ENCODE results near the gene RREB1. TPM values are rescaled to one million over a fixed set of nuclear protein-coding genes. Genes with fewer than 3 reads are reported as not detected.

RREB1 gene, protein sequence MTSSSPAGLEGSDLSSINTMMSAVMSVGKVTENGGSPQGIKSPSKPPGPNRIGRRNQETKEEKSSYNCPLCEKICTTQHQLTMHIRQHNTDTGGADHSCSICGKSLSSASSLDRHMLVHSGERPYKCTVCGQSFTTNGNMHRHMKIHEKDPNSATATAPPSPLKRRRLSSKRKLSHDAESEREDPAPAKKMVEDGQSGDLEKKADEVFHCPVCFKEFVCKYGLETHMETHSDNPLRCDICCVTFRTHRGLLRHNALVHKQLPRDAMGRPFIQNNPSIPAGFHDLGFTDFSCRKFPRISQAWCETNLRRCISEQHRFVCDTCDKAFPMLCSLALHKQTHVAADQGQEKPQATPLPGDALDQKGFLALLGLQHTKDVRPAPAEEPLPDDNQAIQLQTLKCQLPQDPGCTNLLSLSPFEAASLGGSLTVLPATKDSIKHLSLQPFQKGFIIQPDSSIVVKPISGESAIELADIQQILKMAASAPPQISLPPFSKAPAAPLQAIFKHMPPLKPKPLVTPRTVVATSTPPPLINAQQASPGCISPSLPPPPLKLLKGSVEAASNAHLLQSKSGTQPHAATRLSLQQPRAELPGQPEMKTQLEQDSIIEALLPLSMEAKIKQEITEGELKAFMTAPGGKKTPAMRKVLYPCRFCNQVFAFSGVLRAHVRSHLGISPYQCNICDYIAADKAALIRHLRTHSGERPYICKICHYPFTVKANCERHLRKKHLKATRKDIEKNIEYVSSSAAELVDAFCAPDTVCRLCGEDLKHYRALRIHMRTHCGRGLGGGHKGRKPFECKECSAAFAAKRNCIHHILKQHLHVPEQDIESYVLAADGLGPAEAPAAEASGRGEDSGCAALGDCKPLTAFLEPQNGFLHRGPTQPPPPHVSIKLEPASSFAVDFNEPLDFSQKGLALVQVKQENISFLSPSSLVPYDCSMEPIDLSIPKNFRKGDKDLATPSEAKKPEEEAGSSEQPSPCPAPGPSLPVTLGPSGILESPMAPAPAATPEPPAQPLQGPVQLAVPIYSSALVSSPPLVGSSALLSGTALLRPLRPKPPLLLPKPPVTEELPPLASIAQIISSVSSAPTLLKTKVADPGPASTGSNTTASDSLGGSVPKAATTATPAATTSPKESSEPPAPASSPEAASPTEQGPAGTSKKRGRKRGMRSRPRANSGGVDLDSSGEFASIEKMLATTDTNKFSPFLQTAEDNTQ (N-terminal part only)
- 10 to 100 TPM; 16.0 to 16.4 TPM for total RNA-seq

DNA sequence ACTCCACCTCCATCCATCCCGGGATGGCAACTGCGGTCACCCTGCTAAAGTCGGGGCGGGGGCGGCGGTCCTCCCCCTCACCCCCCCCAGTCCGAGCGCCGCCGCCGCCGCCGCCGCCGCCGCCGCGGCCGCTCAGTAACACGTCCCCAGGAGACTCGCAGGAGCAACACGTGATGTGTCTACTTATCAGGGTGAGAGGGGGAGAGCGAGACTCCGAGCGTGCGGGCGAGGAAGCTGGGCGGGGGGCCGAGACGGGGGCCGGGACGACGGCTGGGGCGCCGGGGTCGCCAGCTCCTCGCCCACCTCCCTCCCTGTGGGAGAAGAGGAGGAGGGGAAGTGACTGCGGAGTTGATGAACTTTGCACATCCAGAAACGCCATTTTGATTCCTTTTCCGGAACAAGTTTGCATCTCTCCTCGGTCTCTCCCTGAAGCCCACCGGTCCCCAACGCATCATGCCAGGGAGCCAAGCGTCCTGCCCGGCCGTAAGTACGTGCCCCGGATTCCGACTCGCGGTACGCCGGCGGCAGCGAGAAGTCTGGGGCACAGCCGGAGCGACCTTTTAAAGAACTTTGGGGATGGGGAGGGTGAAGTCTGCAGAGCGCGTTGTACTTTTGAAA, at the start of gene RREB1:
RREB1 (plus strand) TSS at position 384 of the 618 bp plus-strand sequence. CDS start 73,951 bp downstream, outside the sequence.
- Mint-ChIP-seq H3K27ac (peak within 1 kb of the TSS; percentile 92), H3K4me1 (ENCODE audit: low read depth) (peaks cover 44% of the 10 kb centered on the region), H3K27me3 (ENCODE audit: low read depth) (no peaks in the 10 kb centered on the region), H3K4me3 (peak within 1 kb of the TSS; percentile 94 to 95), H3K9me3 (no peaks in the 10 kb centered on the region), H3K36me3 (ENCODE audit: insufficient read depth in 2 of 2) (peaks cover 3 to 4% of the 10 kb centered on the region in 2 donors)
- peak; percentile 61 to 69 for DNase-seq
- peak; percentile 65 to 67 for ATAC-seq (replicated peaks in 1 of 2)

DNA sequence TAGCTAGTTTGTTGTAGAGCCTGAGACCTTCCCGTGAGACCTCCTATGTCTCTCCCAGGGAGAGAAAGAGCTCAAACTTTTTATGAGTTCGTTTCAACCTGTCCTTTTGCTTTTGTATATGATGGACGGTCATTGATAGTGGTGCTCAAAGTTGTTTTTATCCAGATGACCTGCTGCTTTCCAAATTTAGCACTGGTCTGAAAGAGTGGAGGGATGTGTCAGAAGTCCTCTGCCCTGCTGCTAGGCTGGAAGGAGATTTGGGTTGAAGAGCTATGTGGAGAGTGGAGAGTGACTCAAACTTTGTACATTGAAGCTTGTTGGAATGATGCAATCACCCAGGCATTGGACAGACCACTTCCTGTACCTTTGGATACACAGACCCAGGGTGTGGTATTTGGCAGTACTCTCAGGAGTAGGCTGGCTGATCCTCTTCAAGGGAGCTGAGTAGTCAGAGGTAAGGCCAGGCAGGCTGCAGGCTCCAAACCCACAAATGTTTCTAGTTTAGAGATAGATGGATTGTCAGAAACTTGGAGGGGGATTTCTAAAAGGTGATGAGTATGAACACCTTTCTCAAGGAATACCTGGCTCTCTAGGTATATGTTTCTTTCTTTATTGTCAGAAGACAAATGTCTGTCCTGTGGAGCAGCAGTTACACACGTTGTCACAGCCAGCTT, 49.4 kb upstream of the RREB1 start:
- peak; percentile 13 to 39 for DNase-seq
- no peak overlapping the region for H3K27ac Mint-ChIP-seq
- peak; percentile 85 to 92 for ATAC-seq (replicated peaks in 1 of 2)

DNA sequence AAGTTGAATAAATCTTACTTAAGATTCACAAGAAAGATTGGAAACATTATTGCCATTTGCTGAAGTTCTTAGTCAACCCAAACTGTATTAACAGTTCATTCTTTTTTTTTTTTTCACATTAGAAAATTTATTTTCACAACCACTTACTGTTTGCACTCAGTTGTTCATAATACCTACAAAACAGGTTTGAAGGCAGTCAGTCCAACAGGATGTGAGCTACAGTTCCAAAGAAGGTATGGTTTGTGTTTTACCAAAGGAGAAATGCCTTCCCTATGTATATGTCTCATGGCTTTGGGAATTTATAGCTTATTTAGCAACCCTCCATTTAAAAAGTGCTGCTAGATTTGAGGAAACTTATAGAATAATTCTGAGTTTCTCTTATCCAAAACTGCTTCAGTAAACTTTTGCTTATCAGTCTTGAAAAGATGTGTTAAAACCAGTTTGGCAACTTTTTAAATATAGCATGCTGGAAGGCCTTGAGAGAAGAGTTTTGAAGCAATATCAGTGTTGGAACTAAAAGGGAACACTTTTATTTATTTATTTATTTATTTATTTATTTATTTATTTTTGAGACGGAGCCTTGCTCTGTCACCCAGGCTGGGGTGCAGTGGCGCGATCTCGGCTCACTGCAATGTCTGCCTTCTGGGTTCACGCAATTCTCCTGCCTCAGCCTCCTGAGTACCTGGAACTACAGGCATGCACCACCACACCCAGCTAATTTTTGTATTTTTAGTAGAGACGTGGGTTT, 46.8 kb upstream of the RREB1 start:
- Mint-ChIP-seq H3K27ac (no peak overlapping the region), H3K36me3 (ENCODE audit: insufficient read depth in 2 of 2) (no peaks in the 10 kb centered on the region), H3K4me1 (ENCODE audit: low read depth) (peaks cover 19% of the 10 kb centered on the region), H3K4me3 (no peak overlapping the region), H3K9me3 (no peaks in the 10 kb centered on the region), H3K27me3 (ENCODE audit: low read depth) (no peaks in the 10 kb centered on the region)
- no peak for DNase-seq
- no peak for ATAC-seq (replicated peaks in 1 of 2)

More for the DNA sequence above, 49.4 kb upstream of the RREB1 start:
- Mint-ChIP-seq H3K36me3 (ENCODE audit: insufficient read depth in 2 of 2) (no peaks in the 10 kb centered on the region), H3K4me3 (no peak overlapping the region), H3K4me1 (ENCODE audit: low read depth) (peaks cover 19% of the 10 kb centered on the region), H3K27me3 (ENCODE audit: low read depth) (no peaks in the 10 kb centered on the region), H3K9me3 (no peaks in the 10 kb centered on the region)

DNA sequence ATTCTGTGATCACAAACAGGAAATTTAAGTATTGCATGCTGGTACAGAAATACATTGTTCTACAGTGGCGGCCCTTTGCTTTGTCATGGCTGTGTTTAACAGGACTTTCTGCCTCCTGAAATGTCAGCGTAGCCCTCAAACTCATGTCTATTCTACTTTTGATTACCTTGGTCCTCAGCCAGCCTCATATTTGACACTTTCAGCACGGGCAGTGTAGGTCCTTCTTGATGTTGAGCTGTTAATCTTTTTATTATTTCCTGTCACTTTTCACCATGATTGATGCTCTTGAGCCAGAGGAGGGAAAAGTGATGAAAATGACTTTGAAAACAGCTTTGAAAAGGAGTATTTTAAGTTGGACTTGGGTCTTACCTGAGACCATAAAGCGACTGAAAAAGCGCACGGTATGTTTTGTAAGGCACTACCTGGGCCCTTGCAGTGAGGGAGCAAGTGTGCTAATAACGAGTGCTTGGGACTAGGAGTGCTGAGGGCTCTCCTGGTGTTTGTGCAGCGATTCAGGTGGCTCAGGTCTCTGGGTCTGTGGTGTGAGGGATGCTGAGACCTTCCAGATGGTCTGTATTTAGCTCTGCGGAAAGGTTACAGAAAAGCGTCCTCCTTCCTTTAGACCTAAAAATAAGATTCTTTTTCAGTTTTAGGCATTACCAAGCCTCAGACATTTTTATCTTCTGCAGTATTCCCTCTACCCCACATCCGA, 45.2 kb upstream of the RREB1 start:
- no peak overlapping the region for H3K4me3 Mint-ChIP-seq
- DNase-seq (no peak), ATAC-seq (replicated peaks in 1 of 2) (no peak)
- no peaks in the 10 kb centered on the region for H3K27me3 Mint-ChIP-seq (ENCODE audit: low read depth)
- no peaks in the 10 kb centered on the region for H3K9me3 Mint-ChIP-seq
- no peaks in the 10 kb centered on the region for H3K36me3 Mint-ChIP-seq (ENCODE audit: insufficient read depth in 2 of 2)
- no peak overlapping the region for H3K27ac Mint-ChIP-seq
- peaks cover 13% of the 10 kb centered on the region for H3K4me1 Mint-ChIP-seq (ENCODE audit: low read depth)

DNA sequence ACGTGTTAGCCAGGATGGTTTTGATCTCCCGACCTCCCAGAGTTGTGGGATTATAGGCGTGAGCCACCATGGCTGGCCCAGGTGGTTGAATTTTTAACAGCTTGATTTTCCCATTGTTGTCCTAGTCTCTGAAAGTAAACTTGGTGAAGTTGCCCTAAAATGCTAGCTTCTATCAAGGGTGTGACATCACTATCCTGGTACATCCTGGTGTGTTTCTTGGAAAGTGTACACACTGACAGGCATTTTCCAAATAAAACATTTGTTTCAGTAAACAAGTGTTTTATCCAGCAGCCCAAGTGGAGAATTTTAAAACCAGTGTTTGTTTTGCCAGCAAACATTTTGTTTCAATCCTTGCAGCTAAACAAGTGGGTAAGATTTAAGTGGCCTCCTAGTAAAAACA, 40.5 kb upstream of the RREB1 start:
- ATAC-seq (replicated peaks in 1 of 2) (no peak), DNase-seq (no peak)
- Mint-ChIP-seq H3K4me1 (ENCODE audit: low read depth) (no peaks in the 10 kb centered on the region), H3K9me3 (no peaks in the 10 kb centered on the region), H3K27me3 (ENCODE audit: low read depth) (peaks cover 15% of the 10 kb centered on the region), H3K27ac (no peak overlapping the region), H3K36me3 (ENCODE audit: insufficient read depth in 2 of 2) (no peaks in the 10 kb centered on the region), H3K4me3 (no peak overlapping the region)

DNA sequence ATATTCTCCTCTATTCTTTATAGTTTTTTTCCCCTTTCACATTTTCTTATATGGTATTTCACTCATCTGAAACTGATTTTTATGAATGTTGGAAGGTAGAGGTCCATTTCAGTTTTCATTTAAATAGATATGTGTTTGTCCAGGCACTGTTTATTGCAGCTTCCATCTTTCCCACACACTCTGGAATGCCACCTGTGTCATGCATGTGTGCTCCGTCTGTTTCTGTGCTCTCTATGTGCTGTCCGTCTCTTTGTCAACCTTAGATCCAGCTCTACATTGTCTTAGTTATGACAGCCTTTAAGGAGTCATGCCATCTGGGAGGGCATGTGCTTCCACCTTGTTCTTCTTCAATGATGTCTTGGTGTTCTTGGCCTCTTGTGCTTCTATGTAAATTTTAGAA, 36.4 kb upstream of the RREB1 start:
- Mint-ChIP-seq H3K27me3 (ENCODE audit: low read depth) (peaks cover 39% of the 10 kb centered on the region), H3K9me3 (no peaks in the 10 kb centered on the region)

DNA sequence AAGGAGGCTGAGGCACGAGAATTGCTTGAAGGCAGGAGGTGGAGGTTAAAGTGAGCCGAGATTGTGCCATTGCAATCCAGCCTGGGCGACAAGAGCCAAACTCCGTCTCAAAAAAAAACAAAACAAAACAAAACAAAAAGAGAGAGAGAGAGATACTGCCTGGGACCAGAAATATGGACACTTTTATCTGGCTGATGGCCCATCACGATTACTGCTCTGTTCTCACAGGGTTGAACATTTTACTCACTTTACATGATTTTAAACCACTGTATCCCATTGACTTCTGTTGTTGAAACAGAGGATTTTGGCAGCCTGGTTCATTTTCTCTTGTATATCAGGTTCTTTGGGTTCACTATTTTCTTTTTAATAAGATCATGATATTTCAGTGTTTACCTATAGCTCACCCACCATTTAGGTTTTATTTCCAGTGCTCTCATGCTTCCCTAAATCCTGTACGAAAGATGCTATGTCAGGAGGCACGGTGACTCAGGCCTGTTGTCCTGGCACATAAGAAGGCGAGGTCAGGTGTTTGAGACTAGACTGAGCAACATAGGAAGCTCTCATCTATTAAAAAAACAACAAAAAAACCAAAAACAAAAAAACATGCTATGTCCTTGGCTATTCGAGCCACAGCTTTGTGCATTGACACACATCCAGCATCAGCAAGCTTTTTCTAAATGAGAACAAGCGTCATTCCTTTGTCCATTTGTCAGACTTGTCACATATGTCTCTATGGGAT, 34.5 kb upstream of the RREB1 start:
- no peaks in the 10 kb centered on the region for H3K36me3 Mint-ChIP-seq (ENCODE audit: insufficient read depth in 2 of 2)
- no peak for DNase-seq
- no peak overlapping the region for H3K27ac Mint-ChIP-seq
- H3K4me1 Mint-ChIP-seq (ENCODE audit: low read depth): peaks cover 24% of the 10 kb centered on the region
- H3K9me3 Mint-ChIP-seq: no peaks in the 10 kb centered on the region
- H3K27me3 Mint-ChIP-seq (ENCODE audit: low read depth): peaks cover 51% of the 10 kb centered on the region
- H3K4me3 Mint-ChIP-seq: peak overlapping the region in 1 of 2 donors; percentile 11
- ATAC-seq (replicated peaks in 1 of 2): no peak

More for the DNA sequence above, 36.4 kb upstream of the RREB1 start:
- ATAC-seq (replicated peaks in 1 of 2) (no peak), DNase-seq (no peak)
- Mint-ChIP-seq H3K4me1 (ENCODE audit: low read depth) (peaks cover 24% of the 10 kb centered on the region), H3K4me3 (no peak overlapping the region), H3K27ac (no peak overlapping the region), H3K36me3 (ENCODE audit: insufficient read depth in 2 of 2) (no peaks in the 10 kb centered on the region)

DNA sequence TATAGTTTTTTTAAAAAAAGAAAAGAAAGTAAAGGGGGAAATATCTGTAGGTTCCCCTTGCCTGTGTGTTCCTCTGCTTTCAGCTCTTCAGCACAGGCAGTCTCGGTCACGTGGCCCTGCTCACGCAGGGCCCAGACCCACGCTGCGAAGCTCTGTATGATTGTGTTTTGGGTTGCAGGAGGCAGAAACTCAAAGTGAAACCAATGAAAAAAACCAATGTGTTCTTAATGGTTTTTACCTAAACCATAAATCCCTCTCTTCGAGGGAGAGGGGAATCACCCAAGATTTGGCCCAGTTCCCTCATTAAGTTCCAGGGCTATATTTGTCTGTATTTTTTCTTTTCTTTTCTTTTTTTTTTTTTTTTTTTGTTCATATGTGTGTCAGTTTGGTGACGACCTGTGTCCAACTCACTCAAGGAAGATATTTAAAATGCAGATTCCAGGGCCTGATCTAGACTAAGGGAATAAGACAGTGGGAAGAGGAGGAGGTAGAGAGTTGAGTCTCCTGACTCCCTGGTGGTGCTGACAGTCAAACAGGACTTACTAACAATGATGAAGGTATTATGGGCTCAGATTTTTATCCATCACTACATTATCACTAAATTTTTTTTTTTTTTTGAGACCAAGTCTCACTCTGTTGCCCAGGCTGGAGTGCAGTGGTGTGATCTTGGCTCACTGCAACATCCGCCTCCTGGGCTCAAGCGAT, 33.8 kb upstream of the RREB1 start:
- H3K4me3 Mint-ChIP-seq: peak overlapping the region; percentile 11 to 41
- H3K27me3 Mint-ChIP-seq (ENCODE audit: low read depth): peaks cover 55% of the 10 kb centered on the region
- H3K9me3 Mint-ChIP-seq: no peaks in the 10 kb centered on the region
- peak; percentile 75 to 83 for DNase-seq
- H3K36me3 Mint-ChIP-seq (ENCODE audit: insufficient read depth in 2 of 2): no peaks in the 10 kb centered on the region
- peak overlapping the region; percentile 7 for H3K27ac Mint-ChIP-seq
- ATAC-seq (replicated peaks in 1 of 2): peak; percentile 99 to 100
- peaks cover 24% of the 10 kb centered on the region for H3K4me1 Mint-ChIP-seq (ENCODE audit: low read depth)

DNA sequence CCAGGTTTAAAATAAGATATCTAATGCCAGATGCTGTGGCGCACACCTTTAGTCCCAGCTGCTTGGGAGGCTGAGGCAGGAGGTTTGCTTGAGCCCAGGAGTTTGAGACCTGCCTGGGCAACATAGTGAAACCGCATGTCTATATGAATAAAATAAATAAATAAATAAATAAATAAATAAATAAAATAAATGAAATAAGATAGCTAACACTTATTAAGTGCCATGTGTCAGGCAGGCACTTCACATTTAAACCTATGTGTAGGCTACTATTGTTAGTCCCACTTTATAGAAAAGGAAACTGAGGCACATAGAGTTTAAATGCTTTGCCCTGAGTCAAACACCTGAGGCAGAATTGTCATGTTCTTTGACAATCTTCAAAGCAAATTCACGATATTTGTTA, 32.9 kb upstream of the RREB1 start:
- Mint-ChIP-seq H3K27me3 (ENCODE audit: low read depth) (peaks cover 54% of the 10 kb centered on the region), H3K4me1 (ENCODE audit: low read depth) (peaks cover 24% of the 10 kb centered on the region), H3K4me3 (no peak overlapping the region), H3K9me3 (no peaks in the 10 kb centered on the region), H3K36me3 (ENCODE audit: insufficient read depth in 2 of 2) (no peaks in the 10 kb centered on the region), H3K27ac (no peak overlapping the region)
- ATAC-seq (replicated peaks in 1 of 2): no peak
- no peak for DNase-seq

DNA sequence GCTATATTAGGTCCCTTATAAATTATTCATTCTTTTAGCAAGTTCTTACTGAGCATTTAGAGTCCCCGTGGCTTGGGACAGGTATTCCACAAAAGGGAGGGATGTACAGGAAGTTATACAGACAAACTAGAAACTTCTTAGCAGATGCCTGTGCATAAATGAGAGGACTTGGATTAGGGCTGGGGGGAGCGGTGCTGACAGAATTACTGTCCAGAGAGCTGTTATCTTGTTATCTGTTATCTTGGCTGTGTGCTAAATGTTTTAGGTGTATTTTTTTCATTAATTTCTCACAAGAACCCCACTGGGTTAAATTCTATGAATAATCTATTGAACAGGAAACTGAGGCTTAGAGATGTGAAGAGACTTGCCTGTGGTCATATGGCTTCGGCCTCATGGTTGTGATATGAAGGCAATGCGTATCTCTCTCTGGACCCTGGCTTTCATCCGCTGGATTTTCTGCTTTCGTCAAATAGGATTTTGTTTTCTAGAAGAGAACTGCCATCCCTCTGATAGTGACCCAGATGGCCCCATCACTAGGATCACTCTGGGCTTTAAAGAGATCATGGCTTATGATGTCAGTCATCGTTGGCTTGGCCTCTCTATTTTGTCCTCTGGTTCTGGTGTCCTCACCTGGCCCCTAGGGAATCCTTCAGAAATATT, 32.3 kb upstream of the RREB1 start:
- Mint-ChIP-seq H3K4me1 (ENCODE audit: low read depth) (peaks cover 24% of the 10 kb centered on the region), H3K27me3 (ENCODE audit: low read depth) (peaks cover 54% of the 10 kb centered on the region), H3K4me3 (no peak overlapping the region), H3K27ac (no peak overlapping the region), H3K36me3 (ENCODE audit: insufficient read depth in 2 of 2) (no peaks in the 10 kb centered on the region), H3K9me3 (no peaks in the 10 kb centered on the region)
- ATAC-seq (replicated peaks in 1 of 2): no peak
- no peak for DNase-seq

All from activated T-cell treated with anti-CD3 and anti-CD28 coated beads, Interleukin-2, amount 50 U/mL, for 72 hours (primary cell).